DND-41 (cell line): ENCODE measurements around the gene BCKDK.
"Not testable (repeated sequence)": the region's sequence is repeated elsewhere in the genome, so short reads cannot be mapped to it uniquely, and the experiment has no call there.

Experiments
- ATAC-seq: fragments of 200-7000 bp; cut with Tn5 transposase; 3 replicates; pipeline ENCODE4 v1.9.1; 2021; ENCODE audit warnings: low read depth; ENCODE audit not compliant: insufficient read depth
- DNase-seq: peaks from one replicate; pipeline ENCODE4 v3.0.0-alpha.2; 2020
- H2AFZ ChIP-seq: 2 replicates; pipeline ENCODE4 v1.6.0; 2012; ENCODE audit warnings: low read depth, low read length
- H3K27ac ChIP-seq: 2 replicates; pipeline ENCODE4 v1.5.1; 2012; ENCODE audit warnings: low read length, inconsistent platforms
- H3K27me3 ChIP-seq: fragments of 200-600 bp; sonication (generic); 2 replicates; pipeline ENCODE4 v1.6.0; 2012; ENCODE audit warnings: low read length, mild to moderate bottlenecking, inconsistent platforms; ENCODE audit not compliant: insufficient read depth, poor library complexity
- H3K36me3 ChIP-seq: 2 replicates; pipeline ENCODE4 v1.5.1; 2012; ENCODE audit warnings: low read length, inconsistent platforms; ENCODE audit not compliant: insufficient read depth
- H3K4me1 ChIP-seq: 2 replicates; pipeline ENCODE4 v1.5.1; 2012; ENCODE audit warnings: mild to moderate bottlenecking, low read length; ENCODE audit not compliant: insufficient read depth
- H3K4me2 ChIP-seq: 2 replicates; pipeline ENCODE4 v1.6.0; 2012; ENCODE audit warnings: mild to moderate bottlenecking, moderate library complexity, low read length, inconsistent platforms; ENCODE audit not compliant: insufficient read depth
- H3K4me3 ChIP-seq, 2 experiments: fragments of 200-600 bp in 1 of 2; shearing (Covaris generic) in 1 of 2; 2 replicates each; pipeline ENCODE4 v1.5.1; 2012 to 2016; ENCODE audit warnings: inconsistent platforms in 2 of 2, low read length in 2 of 2, mild to moderate bottlenecking in 2 of 2, low read depth in 1 of 2, moderate library complexity in 1 of 2
- H3K79me2 ChIP-seq: 2 replicates; pipeline ENCODE4 v1.6.0; 2012; ENCODE audit warnings: low read length, inconsistent platforms; ENCODE audit not compliant: insufficient read depth
- H3K9ac ChIP-seq: 2 replicates; pipeline ENCODE4 v1.6.0; 2012; ENCODE audit warnings: low read depth, mild to moderate bottlenecking, inconsistent platforms, low read length, moderate library complexity
- H3K9me3 ChIP-seq: 2 replicates; pipeline ENCODE4 v1.5.1; 2012; ENCODE audit warnings: low read length, moderate library complexity, mild to moderate bottlenecking, inconsistent platforms; ENCODE audit not compliant: insufficient read depth, severe bottlenecking
- H4K20me1 ChIP-seq: 2 replicates; pipeline ENCODE4 v1.6.0; 2012; ENCODE audit warnings: low read length; ENCODE audit not compliant: insufficient read depth
- CTCF ChIP-seq: IDR thresholded peaks from 2 replicates; pipeline ENCODE4 v1.5.1; 2012; ENCODE audit warnings: borderline replicate concordance, low read length, moderate library complexity, mild to moderate bottlenecking; ENCODE audit not compliant: poor library complexity, severe bottlenecking; ENCODE audit errors: extremely low read depth
- EZH2 ChIP-seq: IDR thresholded peaks from 3 replicates; pipeline ENCODE4 v1.6.1; 2012; ENCODE audit warnings: borderline replicate concordance, low read depth, mild to moderate bottlenecking, moderate library complexity, low read length, inconsistent platforms; ENCODE audit not compliant: severe bottlenecking

Gene BCKDK

DNA sequence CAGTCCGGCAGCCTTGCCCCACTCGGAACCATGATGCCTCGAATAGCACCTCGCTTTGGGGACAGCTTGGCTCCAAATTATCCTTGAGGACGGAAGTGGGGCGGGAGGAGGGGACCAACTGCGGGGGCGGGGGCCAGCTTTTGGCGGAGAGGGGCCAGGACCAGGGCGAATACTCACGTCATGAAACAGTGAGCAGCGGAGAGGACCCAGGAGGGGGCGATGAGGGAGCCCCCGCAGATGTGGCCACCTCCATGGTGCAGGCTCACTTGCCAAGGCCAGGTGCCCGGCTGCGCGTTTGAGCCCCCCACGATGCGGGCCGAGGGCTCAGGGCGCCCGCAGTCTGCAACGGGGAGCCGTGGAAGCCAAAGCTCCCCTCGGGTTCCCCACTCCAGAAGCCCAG, 40.7 kb downstream of the BCKDK start:
- no peaks in the 10 kb centered on the region for H3K27me3 ChIP-seq
- H3K4me1 ChIP-seq = no peaks in the 10 kb centered on the region
- no peaks in the 10 kb centered on the region for H3K79me2 ChIP-seq
- no peaks in the 10 kb centered on the region for H3K9me3 ChIP-seq
- H3K27ac ChIP-seq = no peak overlapping the region
- no peak for DNase-seq
- H3K36me3 ChIP-seq = no peaks in the 10 kb centered on the region
- TF ChIP-seq CTCF (no peak), EZH2 (no peak)
- no peaks in the 10 kb centered on the region for H4K20me1 ChIP-seq
- no peak overlapping the region for H3K4me2 ChIP-seq
- no peak for ATAC-seq
- no peak overlapping the region for H3K4me3 ChIP-seq
- no peak overlapping the region for H2AFZ ChIP-seq
- H3K9ac ChIP-seq = no peak overlapping the region

DNA sequence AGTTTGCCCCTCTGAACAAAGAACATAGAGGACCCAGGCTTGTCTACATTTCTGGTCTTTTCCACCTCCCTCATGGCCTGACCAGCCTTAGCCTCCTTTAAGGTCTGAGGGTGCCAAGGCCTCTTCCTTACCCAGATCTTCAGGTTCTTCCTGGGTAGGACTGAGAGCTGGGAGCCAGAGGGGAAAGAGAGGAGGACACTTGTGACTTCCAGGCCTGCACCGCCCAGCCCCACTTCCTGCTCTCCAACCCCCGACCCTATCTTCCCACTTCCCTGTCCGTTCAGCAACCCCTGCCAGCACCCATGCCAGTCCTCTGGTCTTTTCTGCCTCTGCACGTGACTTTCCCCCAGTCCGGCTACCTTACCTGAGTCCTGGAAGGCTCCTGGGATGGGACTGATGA, 41.1 kb downstream of the BCKDK start:
- no peaks in the 10 kb centered on the region for H4K20me1 ChIP-seq
- no peak for DNase-seq
- H3K27me3 ChIP-seq = no peaks in the 10 kb centered on the region
- no peak overlapping the region for H3K9ac ChIP-seq
- H3K79me2 ChIP-seq = no peaks in the 10 kb centered on the region
- no peaks in the 10 kb centered on the region for H3K36me3 ChIP-seq
- no peak overlapping the region for H2AFZ ChIP-seq
- TF ChIP-seq EZH2 (no peak), CTCF (no peak)
- no peaks in the 10 kb centered on the region for H3K9me3 ChIP-seq
- H3K4me1 ChIP-seq = no peaks in the 10 kb centered on the region
- no peak overlapping the region for H3K4me2 ChIP-seq
- no peak for ATAC-seq
- H3K4me3 ChIP-seq = no peak overlapping the region
- H3K27ac ChIP-seq = no peak overlapping the region

- Histone ChIP-seq H4K20me1 (no peaks in the 10 kb centered on the region), H3K4me1 (no peaks in the 10 kb centered on the region), H3K27ac (no peak within 1 kb of the TSS), H3K79me2 (no peaks in the 10 kb centered on the region), H3K9ac (no peak within 1 kb of the TSS), H3K9me3 (no peaks in the 10 kb centered on the region), H3K36me3 (no peaks in the 10 kb centered on the region), H3K4me3 (no peak within 1 kb of the TSS), H2AFZ (no peak within 1 kb of the TSS), H3K4me2 (no peak within 1 kb of the TSS), H3K27me3 (no peaks in the 10 kb centered on the region)
- no peak for TF ChIP-seq CTCF
- TF ChIP-seq EZH2 = no peak
- ATAC-seq = no peak
- no peak for DNase-seq
Observed at GRCh38 chr16:31149894-31150890, 42.0 kb downstream of the BCKDK start, which contains the start of gene PRSS36. Gene PRSS36, minus strand, starts transcription at chr16:31150066. Its CDS starts 31 bp downstream, at chr16:31150035.

DNA sequence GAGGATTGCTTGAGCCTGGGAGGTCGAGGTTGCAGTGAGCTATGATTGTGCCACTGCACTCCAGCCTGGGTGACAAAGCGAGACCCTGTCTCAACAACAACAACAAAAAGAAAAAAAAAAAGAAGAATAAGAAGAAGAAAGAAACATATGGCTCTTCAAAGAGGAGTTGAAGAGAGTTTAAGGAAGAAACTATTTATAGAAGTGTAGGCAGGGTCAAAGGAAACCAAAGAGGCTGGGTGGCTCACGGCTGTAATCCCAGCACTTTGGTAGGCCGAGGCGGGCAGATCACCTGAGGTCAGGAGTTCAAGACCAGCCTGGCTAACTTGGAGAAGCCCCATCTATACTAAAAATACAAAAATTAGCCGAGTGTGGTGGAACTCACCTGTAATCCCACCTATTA, 42.8 kb downstream of the BCKDK start:
- not testable (repeated sequence) for H3K4me2 ChIP-seq, H3K36me3 ChIP-seq, H3K79me2 ChIP-seq, DNase-seq, H3K27ac ChIP-seq, H4K20me1 ChIP-seq, H3K4me3 ChIP-seq, H3K4me1 ChIP-seq, H3K27me3 ChIP-seq, H2AFZ ChIP-seq, H3K9ac ChIP-seq, ATAC-seq, H3K9me3 ChIP-seq
